ENCODE results near the gene CDH4.

DNA sequence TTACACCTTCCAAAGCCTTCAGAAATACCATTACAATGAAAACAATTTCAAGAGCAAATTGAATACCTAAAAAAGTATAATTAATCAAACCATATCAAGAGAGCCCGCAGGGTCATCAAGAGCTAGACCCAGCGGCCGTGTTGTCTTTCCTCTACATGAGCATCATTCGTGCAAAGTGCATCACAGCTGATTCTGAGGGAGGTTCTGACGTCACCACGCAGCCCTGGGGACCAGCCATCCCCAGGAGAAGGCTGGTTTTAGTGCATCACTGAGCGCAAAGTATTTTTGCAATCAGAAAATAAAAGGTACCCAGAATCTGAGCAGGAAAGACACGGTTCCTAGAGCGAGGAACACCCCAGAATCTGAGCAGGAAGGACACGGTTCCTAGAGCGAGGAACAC lies 371.4 kb downstream of the CDH4 start:
- TF ChIP-seq, protein P1, sequence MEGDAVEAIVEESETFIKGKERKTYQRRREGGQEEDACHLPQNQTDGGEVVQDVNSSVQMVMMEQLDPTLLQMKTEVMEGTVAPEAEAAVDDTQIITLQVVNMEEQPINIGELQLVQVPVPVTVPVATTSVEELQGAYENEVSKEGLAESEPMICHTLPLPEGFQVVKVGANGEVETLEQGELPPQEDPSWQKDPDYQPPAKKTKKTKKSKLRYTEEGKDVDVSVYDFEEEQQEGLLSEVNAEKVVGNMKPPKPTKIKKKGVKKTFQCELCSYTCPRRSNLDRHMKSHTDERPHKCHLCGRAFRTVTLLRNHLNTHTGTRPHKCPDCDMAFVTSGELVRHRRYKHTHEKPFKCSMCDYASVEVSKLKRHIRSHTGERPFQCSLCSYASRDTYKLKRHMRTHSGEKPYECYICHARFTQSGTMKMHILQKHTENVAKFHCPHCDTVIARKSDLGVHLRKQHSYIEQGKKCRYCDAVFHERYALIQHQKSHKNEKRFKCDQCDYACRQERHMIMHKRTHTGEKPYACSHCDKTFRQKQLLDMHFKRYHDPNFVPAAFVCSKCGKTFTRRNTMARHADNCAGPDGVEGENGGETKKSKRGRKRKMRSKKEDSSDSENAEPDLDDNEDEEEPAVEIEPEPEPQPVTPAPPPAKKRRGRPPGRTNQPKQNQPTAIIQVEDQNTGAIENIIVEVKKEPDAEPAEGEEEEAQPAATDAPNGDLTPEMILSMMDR (IDR thresholded peaks at IDR 0.05): no peak
- no peak for TF ChIP-seq EZH2 (IDR thresholded peaks at IDR 0.05)

Measured in neural progenitor cell (in vitro differentiated cells).